PC-3 (cell line): Measurements from ENCODE around the gene GATA6. TPM values are rescaled to one million over a fixed set of nuclear protein-coding genes. Genes with fewer than 3 reads are reported as not detected.

Experiments used
- ATAC-seq: fragments of 200-7000 bp; cut with Tn5 transposase; 2 replicates; pipeline ENCODE4 v1.9.1; 2020; ENCODE audit warnings: mild to moderate bottlenecking, moderate library complexity
- BruUV-seq: library from RNA; stranded (reverse); fragments of 400-500 nt; replicated peaks from 2 replicates; lab custom pipeline; 2021; lab: Mats Ljungman, UMichigan
- CTCF ChIA-PET: fragments of 300-600 bp; sonication (Branson Sonifier 250); formaldehyde crosslinking; loops from one replicate; lab custom pipeline; 2022; ENCODE audit warnings: antibody characterized with exemption; lab: Charles Lee
- POLR2A ChIA-PET: fragments of 300-600 bp; sonication (Branson Sonifier 250); formaldehyde crosslinking; loops from one replicate; lab custom pipeline; 2022; ENCODE audit warnings: antibody characterized with exemption; ENCODE audit not compliant: unreplicated experiment; lab: Charles Lee
- DNase-seq: peaks from one replicate; pipeline ENCODE4 v3.0.0-alpha.2; 2015
- H2AFZ ChIP-seq: fragments of 300-600 bp; sonication (generic); 2 replicates; pipeline ENCODE4 v1.6.0; 2016; ENCODE audit warnings: antibody characterized with exemption, low read length
- H3F3A ChIP-seq: fragments of 300-600 bp; sonication (generic); one replicate; pipeline ENCODE4 v1.6.0; 2017; ENCODE audit warnings: antibody characterized with exemption, low read length, control low read depth, mild to moderate bottlenecking; ENCODE audit not compliant: unreplicated experiment
- H3K27ac ChIP-seq: fragments of 300-600 bp; sonication (generic); 2 replicates; pipeline ENCODE4 v1.5.1; 2016; ENCODE audit warnings: mild to moderate bottlenecking, low read length
- H3K27me3 ChIP-seq: fragments of 300-600 bp; sonication (generic); 2 replicates; pipeline ENCODE4 v1.6.1; 2016; ENCODE audit warnings: low read length, mixed read lengths
- H3K36me3 ChIP-seq: fragments of 300-600 bp; sonication (generic); 2 replicates; pipeline ENCODE4 v1.6.1; 2016; ENCODE audit warnings: low read depth, mixed run types, low read length, mixed read lengths
- H3K4me1 ChIP-seq: fragments of 300-600 bp; sonication (generic); 2 replicates; pipeline ENCODE4 v1.5.1; 2016; ENCODE audit warnings: low read length; ENCODE audit not compliant: insufficient read depth
- H3K4me2 ChIP-seq: fragments of 300-600 bp; sonication (generic); 2 replicates; pipeline ENCODE4 v1.6.0; 2016; ENCODE audit warnings: low read length
- H3K4me3 ChIP-seq: fragments of 300-600 bp; sonication (generic); 2 replicates; pipeline ENCODE4 v1.5.1; 2016; ENCODE audit warnings: mild to moderate bottlenecking, low read length, mixed read lengths
- H3K79me2 ChIP-seq: fragments of 300-600 bp; sonication (generic); 2 replicates; pipeline ENCODE4 v1.6.1; 2017; ENCODE audit warnings: low read length, mixed read lengths
- H3K9ac ChIP-seq: fragments of 300-600 bp; sonication (generic); 2 replicates; pipeline ENCODE4 v1.6.0; 2016; ENCODE audit warnings: mild to moderate bottlenecking, low read length
- H3K9me2 ChIP-seq: fragments of 300-600 bp; sonication (generic); replicated peaks from 2 replicates; pipeline ENCODE4 v1.6.1; 2016; ENCODE audit warnings: mixed run types, low read length, mixed read lengths
- H3K9me3 ChIP-seq: fragments of 300-600 bp; sonication (generic); 2 replicates; pipeline ENCODE4 v1.6.1; 2016; ENCODE audit warnings: low read length, mixed read lengths
- H4K20me1 ChIP-seq: fragments of 300-600 bp; sonication (generic); 2 replicates; pipeline ENCODE4 v1.6.1; 2016; ENCODE audit warnings: low read length, mixed read lengths
- CTCF ChIP-seq: fragments of 300-600 bp; sonication (generic); conservative IDR thresholded peaks from 2 replicates; pipeline ENCODE4 v1.5.1; 2017; ENCODE audit warnings: antibody characterized with exemption, low read depth, mild to moderate bottlenecking, low read length
- EZH2 ChIP-seq: fragments of 300-600 bp; sonication (generic); IDR thresholded peaks from one replicate; pipeline ENCODE4 v1.6.1; 2017; ENCODE audit warnings: antibody characterized with exemption, mild to moderate bottlenecking, low read length; ENCODE audit not compliant: unreplicated experiment
- EZH2phosphoT487 ChIP-seq: fragments of 300-600 bp; sonication (generic); IDR thresholded peaks from 2 replicates; pipeline ENCODE4 v1.6.1; 2018; ENCODE audit warnings: mild to moderate bottlenecking, antibody characterized with exemption, low read length, borderline replicate concordance
- intact Hi-C: fragments of 100-400 bp; cut with micrococcal nuclease; formaldehyde crosslinking; loops from 2 replicates; pipeline ENCODE4 v1.9.0; 2023
- total RNA-seq: library from RNA; depleted of rRNA; stranded (reverse); fragments of >200 nt; gene quantifications from 2 replicates; pipeline ENCODE4 v1.2.3, GENCODE V29; 2014

GATA6 gene
- total RNA-seq, 1 experiment from 2014 or later = 19.4 TPM

DNA sequence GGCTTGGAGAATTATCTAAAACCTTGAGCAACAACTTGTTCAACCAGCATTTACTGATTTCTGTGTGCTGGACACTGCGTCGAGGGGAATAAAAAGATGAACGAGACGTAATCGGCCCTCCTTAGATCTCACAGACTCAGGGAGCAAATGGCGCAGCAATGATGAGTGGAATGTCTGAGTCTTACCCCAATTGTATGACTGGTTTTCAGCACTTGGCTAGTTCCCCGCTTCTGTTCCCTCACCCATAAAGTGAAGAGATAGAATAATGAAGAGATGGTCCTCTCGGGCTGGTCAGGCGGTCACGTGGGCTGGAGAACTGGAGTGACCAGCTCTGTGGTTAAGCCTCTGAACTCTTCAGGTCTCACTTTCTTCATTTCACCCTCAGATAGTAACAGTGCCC, 17.3 kb upstream of the GATA6 start:
- intact Hi-C loops = no loop called here
- Histone ChIP-seq H3K4me1 (no peaks in the 10 kb centered on the region), H2AFZ (no peak overlapping the region), H3F3A (no peaks in the 10 kb centered on the region), H3K9ac (no peak overlapping the region), H3K27me3 (no peaks in the 10 kb centered on the region), H3K4me3 (no peak overlapping the region), H3K9me3 (no peaks in the 10 kb centered on the region), H3K9me2 (no peaks in the 10 kb centered on the region), H4K20me1 (no peaks in the 10 kb centered on the region), H3K79me2 (no peaks in the 10 kb centered on the region), H3K4me2 (no peak overlapping the region), H3K36me3 (no peaks in the 10 kb centered on the region), H3K27ac (no peak overlapping the region)
- no TSS peak for BruUV-seq
- ChIA-PET CTCF (no interaction called here), POLR2A (no interaction called here)
- ATAC-seq (no peak), DNase-seq (no peak)
- no peak for TF ChIP-seq EZH2
- no peak for TF ChIP-seq EZH2phosphoT487
- TF ChIP-seq CTCF = no peak

DNA sequence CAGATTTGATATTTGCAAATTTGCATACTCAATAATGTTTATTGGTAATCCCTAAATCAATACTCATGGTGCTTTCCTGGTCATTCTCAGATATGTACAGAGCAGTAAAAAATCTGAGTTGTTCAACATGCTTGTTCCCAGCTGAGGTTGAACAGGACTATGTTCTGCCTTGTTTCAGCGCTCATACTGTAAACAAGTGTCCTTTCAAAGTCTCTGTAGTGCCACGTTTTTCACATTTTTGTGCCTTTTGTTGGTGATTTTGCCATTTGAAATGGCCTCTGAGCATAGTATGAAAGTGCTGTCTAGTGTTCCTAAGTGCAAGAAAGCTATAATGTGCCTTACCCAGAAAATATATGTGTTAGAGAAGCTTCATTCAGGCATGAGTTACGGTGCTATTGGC, 16.0 kb upstream of the GATA6 start:
- intact Hi-C loops = no loop called here
- Histone ChIP-seq H3F3A (no peaks in the 10 kb centered on the region), H3K9me3 (no peaks in the 10 kb centered on the region), H3K79me2 (no peaks in the 10 kb centered on the region), H3K4me3 (no peak overlapping the region), H3K4me1 (no peaks in the 10 kb centered on the region), H3K4me2 (no peak overlapping the region), H4K20me1 (no peaks in the 10 kb centered on the region), H3K27me3 (no peaks in the 10 kb centered on the region), H3K36me3 (no peaks in the 10 kb centered on the region), H3K9me2 (no peaks in the 10 kb centered on the region), H3K27ac (no peak overlapping the region), H2AFZ (no peak overlapping the region), H3K9ac (no peak overlapping the region)
- BruUV-seq = no TSS peak
- CTCF ChIA-PET = no interaction called here
- DNase-seq (no peak), ATAC-seq (no peak)
- no peak for TF ChIP-seq CTCF
- TF ChIP-seq EZH2phosphoT487 = no peak
- no peak for TF ChIP-seq EZH2
- POLR2A ChIA-PET = no interaction called here

DNA sequence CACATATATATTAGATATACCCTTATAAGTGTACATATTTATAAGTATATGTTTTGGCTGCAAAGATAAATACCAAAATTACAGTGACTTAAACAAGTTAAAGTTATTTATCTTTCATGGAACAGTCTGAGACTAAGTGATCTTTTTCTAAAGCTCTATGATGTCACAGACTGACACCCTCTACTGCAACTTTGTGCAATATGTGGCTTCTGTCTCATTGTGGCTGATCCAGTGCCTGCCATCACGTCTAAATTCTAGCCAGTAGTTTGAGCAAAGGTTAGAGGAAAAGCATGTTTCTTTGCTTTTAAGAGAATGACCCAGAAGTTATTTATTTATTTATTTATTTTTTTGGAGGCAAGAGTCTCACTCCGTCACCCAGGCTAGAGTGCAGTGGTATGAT, 13.8 kb upstream of the GATA6 start:
- ChIA-PET CTCF (no interaction called here), POLR2A (no interaction called here)
- H3F3A ChIP-seq = no peaks in the 10 kb centered on the region
- H3K27ac ChIP-seq = no peak overlapping the region
- no peaks in the 10 kb centered on the region for H3K9me2 ChIP-seq
- no peaks in the 10 kb centered on the region for H3K79me2 ChIP-seq
- no peaks in the 10 kb centered on the region for H4K20me1 ChIP-seq
- no peak overlapping the region for H3K4me3 ChIP-seq
- no peaks in the 10 kb centered on the region for H3K27me3 ChIP-seq
- DNase-seq = no peak
- no peak for ATAC-seq
- intact Hi-C loops = no loop called here
- no peak overlapping the region for H3K4me2 ChIP-seq
- no peaks in the 10 kb centered on the region for H3K4me1 ChIP-seq
- H3K36me3 ChIP-seq = no peaks in the 10 kb centered on the region
- no peak overlapping the region for H2AFZ ChIP-seq
- TF ChIP-seq EZH2phosphoT487 (no peak), EZH2 (no peak), CTCF (no peak)
- no peak overlapping the region for H3K9ac ChIP-seq
- no TSS peak for BruUV-seq
- H3K9me3 ChIP-seq = no peaks in the 10 kb centered on the region
